PFSK-1 (cell line): ENCODE data around the gene PRMT2.

Experiments
- POLR2AphosphoS5 ChIP-seq: IDR thresholded peaks from 2 replicates; pipeline ENCODE4 v1.6.1; 2012; ENCODE audit warnings: low read depth, mild to moderate bottlenecking, control low read depth, low read length, moderate library complexity
- TAF1 ChIP-seq: IDR thresholded peaks from 2 replicates; pipeline ENCODE4 v1.6.1; 2012; ENCODE audit warnings: low read length, control low read depth, borderline replicate concordance; ENCODE audit not compliant: insufficient read depth
- TF ChIP-seq, protein P1 (sequence below), 2 experiments: IDR thresholded peaks; 2 replicates each; pipeline versions ENCODE4 v1.6.1 to v1.8.0; 2011 to 2012; ENCODE audit warnings: low read depth in 2 of 2, low read length in 2 of 2, control low read depth in 1 of 2, inconsistent platforms in 1 of 2, mild to moderate bottlenecking in 1 of 2, moderate library complexity in 1 of 2; ENCODE audit not compliant: insufficient read depth in 1 of 2

- TF ChIP-seq TAF1 (no peak), POLR2AphosphoS5 (no peak)
- TF ChIP-seq, protein P1, sequence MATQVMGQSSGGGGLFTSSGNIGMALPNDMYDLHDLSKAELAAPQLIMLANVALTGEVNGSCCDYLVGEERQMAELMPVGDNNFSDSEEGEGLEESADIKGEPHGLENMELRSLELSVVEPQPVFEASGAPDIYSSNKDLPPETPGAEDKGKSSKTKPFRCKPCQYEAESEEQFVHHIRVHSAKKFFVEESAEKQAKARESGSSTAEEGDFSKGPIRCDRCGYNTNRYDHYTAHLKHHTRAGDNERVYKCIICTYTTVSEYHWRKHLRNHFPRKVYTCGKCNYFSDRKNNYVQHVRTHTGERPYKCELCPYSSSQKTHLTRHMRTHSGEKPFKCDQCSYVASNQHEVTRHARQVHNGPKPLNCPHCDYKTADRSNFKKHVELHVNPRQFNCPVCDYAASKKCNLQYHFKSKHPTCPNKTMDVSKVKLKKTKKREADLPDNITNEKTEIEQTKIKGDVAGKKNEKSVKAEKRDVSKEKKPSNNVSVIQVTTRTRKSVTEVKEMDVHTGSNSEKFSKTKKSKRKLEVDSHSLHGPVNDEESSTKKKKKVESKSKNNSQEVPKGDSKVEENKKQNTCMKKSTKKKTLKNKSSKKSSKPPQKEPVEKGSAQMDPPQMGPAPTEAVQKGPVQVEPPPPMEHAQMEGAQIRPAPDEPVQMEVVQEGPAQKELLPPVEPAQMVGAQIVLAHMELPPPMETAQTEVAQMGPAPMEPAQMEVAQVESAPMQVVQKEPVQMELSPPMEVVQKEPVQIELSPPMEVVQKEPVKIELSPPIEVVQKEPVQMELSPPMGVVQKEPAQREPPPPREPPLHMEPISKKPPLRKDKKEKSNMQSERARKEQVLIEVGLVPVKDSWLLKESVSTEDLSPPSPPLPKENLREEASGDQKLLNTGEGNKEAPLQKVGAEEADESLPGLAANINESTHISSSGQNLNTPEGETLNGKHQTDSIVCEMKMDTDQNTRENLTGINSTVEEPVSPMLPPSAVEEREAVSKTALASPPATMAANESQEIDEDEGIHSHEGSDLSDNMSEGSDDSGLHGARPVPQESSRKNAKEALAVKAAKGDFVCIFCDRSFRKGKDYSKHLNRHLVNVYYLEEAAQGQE (IDR thresholded peaks at IDR 0.05; ENCODE audit: insufficient read depth in 1 of 2, low read depth in 2 of 2, low read length in 2 of 2) = no peak
These were observed 529 bp upstream of the PRMT2 start for GRCh38 chr21:46634966-46635323.
